Measurements from ENCODE around the gene SSMEM1.
A peak's percentile ranks its signal among the peaks of the same experiment; 100 is the strongest.

The SSMEM1 gene

DNA sequence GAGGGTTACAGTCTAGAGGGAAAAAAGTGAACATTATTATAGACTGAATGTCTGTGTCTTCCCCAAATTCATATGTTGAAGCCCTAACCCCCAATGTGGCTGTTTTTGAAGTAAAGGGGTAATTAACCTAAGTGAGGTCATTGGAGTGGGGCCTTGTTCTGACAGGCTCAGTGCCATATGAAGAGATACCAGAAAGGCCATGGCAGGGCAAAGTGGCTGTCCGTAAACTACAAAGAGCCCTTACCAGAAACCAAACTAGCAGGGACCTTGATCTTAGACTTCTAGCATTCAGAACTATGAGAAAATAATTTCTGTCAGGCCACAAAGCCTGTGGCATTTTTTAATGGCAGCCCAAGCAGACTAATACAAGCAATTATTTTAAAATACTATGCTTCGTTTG lies 11.2 kb upstream of the SSMEM1 start:
- Histone ChIP-seq H3K36me3 (ENCODE audit: insufficient read depth, low read length) (peaks cover 37% of the 10 kb centered on the region; the same call in 1 of the 2 replicates), H3K9ac (ENCODE audit: low read depth, low read length, poor library complexity, severe bottlenecking) (no peak overlapping the region), H3F3A (ENCODE audit: low read depth) (no peaks in the 10 kb centered on the region; the same call in 1 of the 2 replicates), H3K9me3 (ENCODE audit: insufficient read depth, low read depth, low read length) (no peaks in the 10 kb centered on the region), H3K4me1 (ENCODE audit: insufficient read depth, low read length, poor library complexity, severe bottlenecking) (peaks cover 10% of the 10 kb centered on the region), H3K27me3 (ENCODE audit: insufficient read depth, low read length, poor library complexity, severe bottlenecking) (no peaks in the 10 kb centered on the region), H2AFZ (ENCODE audit: low read length) (no peak overlapping the region), H3K9me2 (replicated peaks; ENCODE audit: low read depth, low read length) (no peaks in the 10 kb centered on the region), H4K20me1 (ENCODE audit: insufficient read depth, low read length, poor library complexity, severe bottlenecking) (peaks cover 6% of the 10 kb centered on the region), H3K79me2 (ENCODE audit: insufficient read depth, low read length) (peaks cover 6% of the 10 kb centered on the region; the same call in 1 of the 2 replicates), H3K4me2 (ENCODE audit: low read depth, low read length, poor library complexity, severe bottlenecking) (no peak overlapping the region), H3K4me3 (ENCODE audit: low read length, poor library complexity, severe bottlenecking) (no peak overlapping the region)
- no peak for TF ChIP-seq EZH2phosphoT487 (IDR thresholded peaks at IDR 0.05; ENCODE audit: borderline replicate concordance)
- TF ChIP-seq CTCF (conservative IDR thresholded peaks at IDR 0.05; ENCODE audit: low read length): no peak

GRCh38 chr7:130197094-130197493 lies 10.6 kb upstream of the SSMEM1 start:
- no peaks in the 10 kb centered on the region; the same call in 1 of the 2 replicates for H3F3A ChIP-seq (ENCODE audit: low read depth)
- TF ChIP-seq EZH2phosphoT487 (IDR thresholded peaks at IDR 0.05; ENCODE audit: borderline replicate concordance) (no peak), CTCF (conservative IDR thresholded peaks at IDR 0.05; ENCODE audit: low read length) (no peak)
- H3K9me2 ChIP-seq (replicated peaks; ENCODE audit: low read depth, low read length): no peaks in the 10 kb centered on the region
- H3K4me3 ChIP-seq (ENCODE audit: low read length, poor library complexity, severe bottlenecking): no peak overlapping the region
- peaks cover 6% of the 10 kb centered on the region for H4K20me1 ChIP-seq (ENCODE audit: insufficient read depth, low read length, poor library complexity, severe bottlenecking)
- no peak overlapping the region for H2AFZ ChIP-seq (ENCODE audit: low read length)
- peaks cover 11% of the 10 kb centered on the region for H3K79me2 ChIP-seq (ENCODE audit: insufficient read depth, low read length)
- H3K9me3 ChIP-seq (ENCODE audit: insufficient read depth, low read depth, low read length): no peaks in the 10 kb centered on the region
- H3K36me3 ChIP-seq (ENCODE audit: insufficient read depth, low read length): peaks cover 36% of the 10 kb centered on the region; the same call in 1 of the 2 replicates
- no peak overlapping the region for H3K9ac ChIP-seq (ENCODE audit: low read depth, low read length, poor library complexity, severe bottlenecking)
- H3K4me2 ChIP-seq (ENCODE audit: low read depth, low read length, poor library complexity, severe bottlenecking): no peak overlapping the region
- H3K4me1 ChIP-seq (ENCODE audit: insufficient read depth, low read length, poor library complexity, severe bottlenecking): peaks cover 15% of the 10 kb centered on the region
- no peaks in the 10 kb centered on the region for H3K27me3 ChIP-seq (ENCODE audit: insufficient read depth, low read length, poor library complexity, severe bottlenecking)

- Histone ChIP-seq H2AFZ (ENCODE audit: low read length) (no peak overlapping the region), H3K27me3 (ENCODE audit: insufficient read depth, low read length, poor library complexity, severe bottlenecking) (no peaks in the 10 kb centered on the region), H3K9me3 (ENCODE audit: insufficient read depth, low read depth, low read length) (no peaks in the 10 kb centered on the region), H3K9ac (ENCODE audit: low read depth, low read length, poor library complexity, severe bottlenecking) (no peak overlapping the region), H4K20me1 (ENCODE audit: insufficient read depth, low read length, poor library complexity, severe bottlenecking) (peaks cover 4% of the 10 kb centered on the region), H3K4me3 (ENCODE audit: low read length, poor library complexity, severe bottlenecking) (peak overlapping the region; percentile 45), H3F3A (ENCODE audit: low read depth) (no peaks in the 10 kb centered on the region), H3K79me2 (ENCODE audit: insufficient read depth, low read length) (peaks cover 38% of the 10 kb centered on the region), H3K4me1 (ENCODE audit: insufficient read depth, low read length, poor library complexity, severe bottlenecking) (peaks cover 27% of the 10 kb centered on the region), H3K4me2 (ENCODE audit: low read depth, low read length, poor library complexity, severe bottlenecking) (peak overlapping the region; percentile 50), H3K36me3 (ENCODE audit: insufficient read depth, low read length) (peaks cover 23% of the 10 kb centered on the region; the same call in 1 of the 2 replicates), H3K9me2 (replicated peaks; ENCODE audit: low read depth, low read length) (no peaks in the 10 kb centered on the region)
- TF ChIP-seq CTCF (conservative IDR thresholded peaks at IDR 0.05; ENCODE audit: low read length) (no peak), EZH2phosphoT487 (IDR thresholded peaks at IDR 0.05; ENCODE audit: borderline replicate concordance) (no peak)
These were observed 5.9 kb upstream of the SSMEM1 start for GRCh38 chr7:130201796-130202195.
